K562 (cell line): Measurements from ENCODE around the gene CARD14. TPM values are rescaled to one million over a fixed set of nuclear protein-coding genes. Genes with fewer than 3 reads are reported as not detected.

Source experiments
- ATAC-seq: fragments of 200-7000 bp; cut with Tn5 transposase; 3 replicates; pipeline ENCODE4 v1.9.1; 2020; ENCODE audit warnings: moderate library complexity
- BruUV-seq: library from RNA; stranded (reverse); fragments of 400-500 nt; replicated peaks from 2 replicates; lab custom pipeline; 2021; lab: Mats Ljungman, UMichigan
- CTCF ChIA-PET: fragments of 300-600 bp; formaldehyde crosslinking; extraction: SDS; loops from one replicate; lab custom pipeline; 2021; ENCODE audit warnings: low intra/inter-chr PET ratio; lab: Yijun Ruan, JAX
- POLR2A ChIA-PET: fragments of 300-600, 350-650 bp; sonication (Branson Sonifier 250); formaldehyde crosslinking; extraction: SDS; loops from one replicate; lab custom pipeline; 2021; ENCODE audit warnings: antibody characterized with exemption, inconsistent platforms; lab: Yijun Ruan, JAX
- DNase-seq, 4 experiments: peaks; one replicate each; pipeline versions ENCODE4 v3.0.0 to v3.0.0-alpha.2; 2011 to 2018; ENCODE audit warnings: low spot score in 3 of 4, mixed read lengths in 3 of 4; ENCODE audit errors: extremely low read depth in 1 of 4
- FAIRE-seq: peaks from 2 replicates; lab custom pipeline; 2011; peaks lifted over from hg19 to GRCh38; lab: Jason Lieb, UNC
- H2AFZ ChIP-seq: 2 replicates; pipeline ENCODE4 v1.6.0; 2011; ENCODE audit warnings: low read depth, low read length, control low read depth, inconsistent platforms
- H3K27ac ChIP-seq: fragments of 200-600 bp; 3 replicates; pipeline ENCODE4 v1.8.0; 2011; ENCODE audit warnings: low read depth, mild to moderate bottlenecking, control low read depth, inconsistent platforms, low read length, moderate library complexity, mixed read lengths; ENCODE audit errors: extremely low read depth
- H3K27me3 ChIP-seq, 2 experiments: fragments of 300-600 bp in 1 of 2; 2 replicates in 1 of 2; 3 replicates in 1 of 2; pipeline versions ENCODE4 v1.6.0 to v1.8.0; 2011; ENCODE audit warnings: inconsistent platforms in 2 of 2, low read length in 2 of 2, mild to moderate bottlenecking in 1 of 2, mixed read lengths in 1 of 2, moderate library complexity in 1 of 2; ENCODE audit not compliant: control insufficient read depth in 2 of 2, insufficient read depth in 2 of 2
- H3K36me3 ChIP-seq: fragments of 300-600 bp; 3 replicates; pipeline ENCODE4 v1.8.0; 2011; ENCODE audit warnings: mild to moderate bottlenecking, low read length, inconsistent platforms; ENCODE audit not compliant: control insufficient read depth, insufficient read depth
- H3K4me1 ChIP-seq, 2 experiments: fragments of 200-600 bp in 1 of 2; replicated peaks in 1 of 2; 2 replicates in 1 of 2; 3 replicates in 1 of 2; pipeline versions ENCODE4 v1.5.1 to v1.8.0; 2011; ENCODE audit warnings: inconsistent platforms in 2 of 2, low read length in 2 of 2, mild to moderate bottlenecking in 1 of 2, mixed read lengths in 1 of 2, moderate library complexity in 1 of 2; ENCODE audit not compliant: control insufficient read depth in 2 of 2, insufficient read depth in 2 of 2
- H3K4me2 ChIP-seq: 2 replicates; pipeline ENCODE4 v1.6.1; 2011; ENCODE audit warnings: low read length, control low read depth, inconsistent platforms, mixed read lengths; ENCODE audit not compliant: insufficient read depth
- H3K4me3 ChIP-seq: fragments of 200-600 bp; sonication (generic), shearing (Covaris generic); 2 replicates; pipeline ENCODE4 v1.5.1; 2016; ENCODE audit warnings: control low read depth, inconsistent platforms
- H3K79me2 ChIP-seq: fragments of 200-600 bp; 3 replicates; pipeline ENCODE4 v1.8.0; 2011; ENCODE audit warnings: low read length, inconsistent platforms; ENCODE audit not compliant: control insufficient read depth, insufficient read depth
- H3K9ac ChIP-seq, 2 experiments: 2 replicates each; pipeline versions ENCODE4 v1.6.0 to v1.6.1; 2011; ENCODE audit warnings: low read depth in 2 of 2, low read length in 2 of 2, control low read depth in 1 of 2, inconsistent platforms in 1 of 2, mild to moderate bottlenecking in 1 of 2, mixed read lengths in 1 of 2; ENCODE audit not compliant: insufficient read depth in 1 of 2
- H3K9me1 ChIP-seq: one replicate; pipeline ENCODE4 v1.6.0; 2011; ENCODE audit warnings: inconsistent platforms, mild to moderate bottlenecking, low read length, moderate library complexity; ENCODE audit not compliant: control insufficient read depth, insufficient read depth
- H3K9me3 ChIP-seq: replicated peaks from 2 replicates; pipeline ENCODE4 v1.5.1; 2011; ENCODE audit warnings: low read depth, low read length, inconsistent platforms; ENCODE audit not compliant: control insufficient read depth, insufficient read depth
- H4K20me1 ChIP-seq: replicated peaks from 2 replicates; pipeline ENCODE4 v1.6.1; 2011; ENCODE audit warnings: low read length, inconsistent platforms, mixed read lengths; ENCODE audit not compliant: control insufficient read depth, insufficient read depth
- ETS2 ChIP-seq: IDR thresholded peaks from 2 replicates; pipeline ENCODE4 v1.6.1; 2016; ENCODE audit warnings: borderline replicate concordance, missing genetic modification characterization, mild to moderate bottlenecking, moderate library complexity, missing compliant biosample characterization; ENCODE audit not compliant: poor library complexity, severe bottlenecking
- KLF1 ChIP-seq: fragments of 450-650 bp; IDR thresholded peaks from 2 replicates; pipeline ENCODE4 v1.6.1; 2016; ENCODE audit warnings: missing genetic modification characterization, missing compliant biosample characterization
- KLF6 ChIP-seq: fragments of 250-450 bp; sonication (Bioruptor Pico); IDR thresholded peaks from 2 replicates; pipeline ENCODE4 v1.4.0; 2020; ENCODE audit warnings: mild to moderate bottlenecking, moderate library complexity, borderline replicate concordance
- XRCC3 ChIP-seq: fragments of 450-650 bp; IDR thresholded peaks from 2 replicates; pipeline ENCODE4 v1.6.1; 2017; ENCODE audit warnings: mild to moderate bottlenecking, moderate library complexity
- ZNF644 ChIP-seq: fragments of 200-800 bp; sonication (Bioruptor generic); IDR thresholded peaks from 2 replicates; pipeline ENCODE4 v1.6.1; 2016; ENCODE audit warnings: low read depth, missing genetic modification characterization, missing compliant biosample characterization
- WGBS: fragments of 100-300 bp; shearing (Covaris generic); methylation state at CpG from one replicate; pipeline ENCODE4 v1.1.6; 2016; ENCODE audit warnings: low coverage, mixed read lengths; ENCODE audit not compliant: insufficient coverage; ENCODE audit errors: missing lambda C conversion rate; 5-methylcytosine and 5-hydroxymethylcytosine counted together
- in situ Hi-C: fragments of 300-500 bp; cut with MboI; formaldehyde crosslinking; loops from 4 replicates; pipeline ENCODE4 v1.15.0; 2018; ENCODE audit warnings: inconsistent platforms, mixed read lengths
- intact Hi-C: fragments of 100-400 bp; cut with micrococcal nuclease; formaldehyde crosslinking; loops from 2 replicates; pipeline ENCODE4 v1.14.2; 2022
- polyA plus RNA-seq, 8 experiments: library from polyadenylated mRNA; depleted of rRNA in 4 of 8; stranded (reverse) in 5 of 8; unstranded in 3 of 8; fragments of >200 nt; fragmentation: Nextera tagmentation in 2 of 8; fragmentation: Illumina TruSeq in 1 of 8; extraction: Ambion mirVana in 2 of 8; extraction: Trizol in 1 of 8; gene quantifications; 2 replicates each; pipeline versions ENCODE4 v1.2.1 to v1.2.3, GENCODE V29; 2011 to 2014; ENCODE audit warnings: inconsistent platforms in 1 of 8, missing spikeins in 1 of 8
- total RNA-seq, 7 experiments: library from RNA; depleted of rRNA in 6 of 7; stranded (reverse); fragments of >200 nt in 6 of 7; fragmentation: Illumina TruSeq in 2 of 7; extraction: Trizol in 2 of 7; gene quantifications; 2 replicates each; pipeline versions ENCODE4 v1.2.1 to v1.2.3, GENCODE V29; 2011 to 2021; ENCODE audit warnings: low replicate concordance in 1 of 7
- TF ChIP-seq, protein P1 (sequence below): fragments of 450-650 bp; formaldehyde crosslinking; IDR thresholded peaks from 2 replicates; pipeline ENCODE4 v1.4.0; 2022; ENCODE audit warnings: missing genetic modification characterization
- TF ChIP-seq, protein P2 (sequence below): fragments of 450-650 bp; formaldehyde crosslinking; conservative IDR thresholded peaks from 2 replicates; pipeline ENCODE4 v1.4.0; 2022; ENCODE audit warnings: mild to moderate bottlenecking, missing genetic modification characterization

CARD14 gene
- total and polyA plus RNA-seq, 9 of the 15 experiments (the other 6 are each of a cell fraction or from before 2014, with no cell fraction given) = not detected

DNA sequence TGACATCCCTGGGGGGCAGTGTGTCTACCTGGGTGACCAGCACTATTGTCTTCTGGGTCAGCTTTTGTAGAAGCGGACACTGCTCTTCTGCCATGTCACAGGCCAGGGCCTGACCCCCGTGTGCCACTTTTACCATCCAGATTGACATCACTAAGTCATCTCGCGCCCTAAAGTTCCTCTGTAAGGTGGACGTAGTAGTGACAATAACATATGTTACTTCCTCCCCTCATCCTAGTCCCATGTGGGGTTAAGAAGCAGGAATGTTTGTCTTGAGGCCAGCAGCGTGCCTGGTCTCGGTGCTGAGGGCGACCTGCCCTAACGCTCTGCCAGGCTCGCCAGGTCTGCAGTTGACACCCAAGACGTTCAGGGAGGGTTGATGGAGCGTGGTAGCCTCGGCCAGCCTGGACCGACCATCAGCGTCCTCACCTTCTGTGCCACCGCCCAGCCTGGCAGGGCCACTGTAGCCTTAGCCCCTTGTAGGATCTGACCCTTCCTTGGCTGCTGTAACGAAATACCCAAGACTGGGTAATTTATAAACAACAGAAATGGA is 47.7 kb upstream of the CARD14 start:
- WGBS = 22% methylated on average over 15 of the region's 17 CpGs
- no peaks in the 10 kb centered on the region for H3K36me3 ChIP-seq
- no peak overlapping the region for H2AFZ ChIP-seq
- intact Hi-C loops (no loop called here), in situ Hi-C loops (no loop called here)
- FAIRE-seq (no peak), ATAC-seq (no peak), DNase-seq (no peak)
- no peak overlapping the region for H3K4me2 ChIP-seq
- no peaks in the 10 kb centered on the region for H3K79me2 ChIP-seq
- peaks cover 0 to 34% of the 10 kb centered on the region in 2 experiments; a peak in 2 of 5 replicates for H3K4me1 ChIP-seq
- H3K27ac ChIP-seq = no peak overlapping the region
- CTCF ChIA-PET = no interaction called here
- H3K27me3 ChIP-seq = peaks cover 32 to 64% of the 10 kb centered on the region in 2 experiments; a peak in 4 of 5 replicates
- no peaks in the 10 kb centered on the region for H4K20me1 ChIP-seq
- no TSS peak for BruUV-seq
- H3K4me3 ChIP-seq = no peak overlapping the region
- H3K9me1 ChIP-seq = no peaks in the 10 kb centered on the region
- no peaks in the 10 kb centered on the region for H3K9me3 ChIP-seq
- POLR2A ChIA-PET = no interaction called here
- no peak for TF ChIP-seq XRCC3
- no peak for TF ChIP-seq ZNF644
- no peak for TF ChIP-seq KLF6 (CRISPR knock-in tag)
- TF ChIP-seq, protein P1, sequence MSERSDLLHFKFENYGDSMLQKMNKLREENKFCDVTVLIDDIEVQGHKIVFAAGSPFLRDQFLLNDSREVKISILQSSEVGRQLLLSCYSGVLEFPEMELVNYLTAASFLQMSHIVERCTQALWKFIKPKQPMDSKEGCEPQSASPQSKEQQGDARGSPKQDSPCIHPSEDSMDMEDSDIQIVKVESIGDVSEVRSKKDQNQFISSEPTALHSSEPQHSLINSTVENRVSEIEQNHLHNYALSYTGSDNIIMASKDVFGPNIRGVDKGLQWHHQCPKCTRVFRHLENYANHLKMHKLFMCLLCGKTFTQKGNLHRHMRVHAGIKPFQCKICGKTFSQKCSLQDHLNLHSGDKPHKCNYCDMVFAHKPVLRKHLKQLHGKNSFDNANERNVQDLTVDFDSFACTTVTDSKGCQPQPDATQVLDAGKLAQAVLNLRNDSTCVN (CRISPR knock-in tag) = no peak
- TF ChIP-seq, protein P2, sequence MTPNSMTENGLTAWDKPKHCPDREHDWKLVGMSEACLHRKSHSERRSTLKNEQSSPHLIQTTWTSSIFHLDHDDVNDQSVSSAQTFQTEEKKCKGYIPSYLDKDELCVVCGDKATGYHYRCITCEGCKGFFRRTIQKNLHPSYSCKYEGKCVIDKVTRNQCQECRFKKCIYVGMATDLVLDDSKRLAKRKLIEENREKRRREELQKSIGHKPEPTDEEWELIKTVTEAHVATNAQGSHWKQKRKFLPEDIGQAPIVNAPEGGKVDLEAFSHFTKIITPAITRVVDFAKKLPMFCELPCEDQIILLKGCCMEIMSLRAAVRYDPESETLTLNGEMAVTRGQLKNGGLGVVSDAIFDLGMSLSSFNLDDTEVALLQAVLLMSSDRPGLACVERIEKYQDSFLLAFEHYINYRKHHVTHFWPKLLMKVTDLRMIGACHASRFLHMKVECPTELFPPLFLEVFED (CRISPR knock-in tag) = no peak
- TF ChIP-seq KLF1 (tag) = no peak
- no peak for TF ChIP-seq ETS2 (tag)
- H3K9ac ChIP-seq = peak overlapping the region in 1 of 2 experiments; percentile 28; a peak in 1 of 4 replicates
